Activated CD8-positive, alpha-beta memory T cell treated with anti-CD3 and anti-CD28 coated beads, Interleukin-2, amount 50 U/mL, for 24 hours (primary cell): ENCODE measurements around the gene TEX11.
"Not testable (repeated sequence)": the region's sequence is repeated elsewhere in the genome, so short reads cannot be mapped to it uniquely, and the experiment has no call there.

Experiments
- DNase-seq: peaks from one replicate; pipeline ENCODE4 v3.0.0-alpha.2; 2020; ENCODE audit errors: extremely low read depth

The TEX11 gene

GRCh38 chrX:70908541-70908940 is at the start of gene TEX11:
Gene TEX11 (minus strand): TSS chrX:70908711. CDS start chrX:70907789, 922 bp downstream.
- no peak for DNase-seq

GRCh38 chrX:70954871-70955270 is 46.4 kb upstream of the TEX11 start:
- DNase-seq = no peak

- DNase-seq = no peak
Observed at GRCh38 chrX:70924294-70924911, 15.9 kb upstream of the TEX11 start.

- DNase-seq = no peak
Observed at GRCh38 chrX:70922774-70923473, 14.4 kb upstream of the TEX11 start.

DNA sequence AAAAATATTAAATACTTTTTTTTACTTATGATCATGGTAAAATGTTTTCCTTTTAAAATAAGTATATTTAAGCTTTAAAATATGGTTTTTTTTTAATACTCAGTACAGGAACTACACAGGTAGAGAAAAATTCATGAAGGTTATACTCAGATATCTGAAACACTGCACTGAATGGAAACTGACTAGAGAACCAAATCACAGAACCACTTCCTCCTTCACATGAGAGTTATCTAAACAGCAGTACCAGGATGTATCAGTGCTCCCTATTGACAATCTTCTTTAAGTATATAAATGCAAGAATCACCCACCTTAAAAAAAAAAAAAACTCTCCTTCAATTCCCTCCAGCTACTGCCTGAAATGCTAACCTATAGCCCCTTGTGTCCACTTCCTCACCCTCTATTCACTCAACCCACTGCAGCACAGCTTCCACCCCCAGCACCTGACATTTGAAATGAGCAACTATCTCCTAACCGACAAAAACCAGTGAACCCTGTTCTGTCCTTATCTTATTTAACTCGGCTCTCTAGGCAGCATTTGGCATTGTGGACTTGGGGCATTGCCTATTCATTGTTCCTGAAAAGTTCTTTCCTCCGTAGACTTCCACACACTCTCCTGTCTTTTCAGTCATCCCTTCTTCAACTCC is 13.3 kb upstream of the TEX11 start:
- no peak for DNase-seq

DNA sequence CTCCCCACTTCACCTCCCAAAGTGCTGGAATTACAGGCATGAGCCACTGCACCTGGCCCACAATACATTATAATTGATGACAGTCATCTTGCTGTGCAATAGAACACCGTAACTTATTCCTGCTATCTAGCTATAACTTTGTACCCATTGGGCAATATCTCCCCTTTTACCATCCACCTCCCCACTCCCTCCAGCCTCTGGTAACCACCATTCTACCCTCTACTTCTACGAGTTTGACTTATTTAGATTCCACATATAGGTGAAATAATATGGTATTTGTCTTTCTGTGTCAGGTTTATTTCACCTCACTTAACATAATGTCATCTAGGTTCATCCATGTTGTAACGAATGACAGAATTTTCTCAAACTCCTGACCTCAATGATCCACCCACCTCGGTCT is 8.2 kb upstream of the TEX11 start:
- DNase-seq = no peak

DNA sequence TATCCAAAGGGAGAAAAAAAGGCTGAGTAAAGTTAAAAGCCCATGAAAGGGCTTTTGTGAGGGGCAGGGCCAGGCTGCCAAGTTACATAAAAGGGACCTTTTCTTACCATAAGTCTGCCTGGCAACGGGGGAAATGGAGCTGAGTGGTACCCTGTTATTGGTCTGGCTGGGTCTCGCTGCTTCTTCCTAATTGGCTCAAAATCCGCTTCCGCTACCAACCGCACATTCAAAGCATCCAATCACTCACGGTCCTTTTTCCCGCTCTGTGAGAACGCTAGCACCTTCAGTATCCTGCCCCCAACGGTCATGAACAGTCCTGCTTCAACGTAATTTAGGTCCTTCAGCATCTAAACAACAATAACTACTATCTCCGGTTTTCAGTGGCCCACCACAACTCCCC is 611 bp downstream of the TEX11 start:
- DNase-seq = no peak

- no peak for DNase-seq
Observed at GRCh38 chrX:70901465-70901864, 7.0 kb downstream of the TEX11 start.

- not testable (repeated sequence) for DNase-seq
Observed at GRCh38 chrX:70890441-70890840, 18.1 kb downstream of the TEX11 start.

GRCh38 chrX:70878902-70879301 is 29.6 kb downstream of the TEX11 start:
- DNase-seq = no peak

- DNase-seq = no peak
Observed at GRCh38 chrX:70852294-70852693, 56.2 kb downstream of the TEX11 start.

DNA sequence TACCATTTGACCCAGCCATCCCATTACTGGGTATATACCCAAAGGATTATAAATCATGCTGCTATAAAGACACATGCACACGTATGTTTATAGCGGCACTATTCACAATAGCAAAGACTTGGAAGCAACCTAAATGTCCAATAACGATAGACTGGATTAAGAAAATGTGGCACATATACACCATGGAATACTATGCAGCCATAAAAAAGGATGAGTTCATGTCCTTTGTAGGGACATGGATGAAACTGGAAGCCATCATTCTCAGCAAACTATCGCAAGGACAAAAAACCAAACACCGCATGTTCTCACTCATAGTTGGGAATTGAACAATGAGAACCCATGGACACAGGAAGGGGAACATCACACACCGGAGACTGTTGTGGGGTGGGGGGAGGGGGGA is 64.4 kb downstream of the TEX11 start:
- not testable (repeated sequence) for DNase-seq

DNA sequence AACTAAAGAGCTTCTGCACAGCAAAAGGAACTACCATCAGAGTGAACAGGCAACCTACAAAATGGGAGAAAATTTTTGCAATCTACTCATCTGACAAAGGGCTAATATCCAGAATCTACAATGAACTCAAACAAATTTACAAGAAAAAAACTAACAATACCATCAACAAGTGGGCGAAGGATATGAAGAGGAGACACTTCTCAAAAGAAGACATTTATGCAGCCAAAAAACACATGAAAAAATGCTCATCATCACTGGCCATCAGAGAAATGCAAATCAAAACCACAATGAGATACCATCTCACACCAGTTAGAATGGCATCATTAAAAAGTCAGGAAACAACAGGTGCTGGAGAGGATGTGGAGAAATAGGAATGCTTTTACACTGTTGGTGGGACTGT is 64.9 kb downstream of the TEX11 start:
- not testable (repeated sequence) for DNase-seq

DNA sequence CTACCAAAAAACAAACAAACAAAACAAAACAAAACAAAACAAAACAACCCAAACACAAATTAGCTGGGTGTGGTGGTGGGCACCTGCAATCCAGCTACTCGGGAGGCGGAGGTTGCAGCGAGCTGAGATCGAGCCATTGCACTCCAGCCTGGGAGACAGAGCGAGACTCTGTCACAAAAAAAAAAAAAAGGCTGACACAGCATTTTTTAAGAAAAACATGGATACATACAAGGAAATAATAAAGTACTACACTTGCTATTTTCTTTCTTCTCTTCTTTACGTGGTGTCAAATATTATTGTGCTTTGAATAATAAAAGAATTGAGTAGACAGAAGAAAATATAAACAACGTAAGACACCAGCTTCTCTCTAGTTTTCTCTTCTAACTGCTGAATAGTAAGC is 73.9 kb downstream of the TEX11 start:
- no peak for DNase-seq

- DNase-seq = no peak
Observed at GRCh38 chrX:70826715-70827114, 81.8 kb downstream of the TEX11 start.

- no peak for DNase-seq
Observed at GRCh38 chrX:70825366-70825765, 83.1 kb downstream of the TEX11 start.

DNA sequence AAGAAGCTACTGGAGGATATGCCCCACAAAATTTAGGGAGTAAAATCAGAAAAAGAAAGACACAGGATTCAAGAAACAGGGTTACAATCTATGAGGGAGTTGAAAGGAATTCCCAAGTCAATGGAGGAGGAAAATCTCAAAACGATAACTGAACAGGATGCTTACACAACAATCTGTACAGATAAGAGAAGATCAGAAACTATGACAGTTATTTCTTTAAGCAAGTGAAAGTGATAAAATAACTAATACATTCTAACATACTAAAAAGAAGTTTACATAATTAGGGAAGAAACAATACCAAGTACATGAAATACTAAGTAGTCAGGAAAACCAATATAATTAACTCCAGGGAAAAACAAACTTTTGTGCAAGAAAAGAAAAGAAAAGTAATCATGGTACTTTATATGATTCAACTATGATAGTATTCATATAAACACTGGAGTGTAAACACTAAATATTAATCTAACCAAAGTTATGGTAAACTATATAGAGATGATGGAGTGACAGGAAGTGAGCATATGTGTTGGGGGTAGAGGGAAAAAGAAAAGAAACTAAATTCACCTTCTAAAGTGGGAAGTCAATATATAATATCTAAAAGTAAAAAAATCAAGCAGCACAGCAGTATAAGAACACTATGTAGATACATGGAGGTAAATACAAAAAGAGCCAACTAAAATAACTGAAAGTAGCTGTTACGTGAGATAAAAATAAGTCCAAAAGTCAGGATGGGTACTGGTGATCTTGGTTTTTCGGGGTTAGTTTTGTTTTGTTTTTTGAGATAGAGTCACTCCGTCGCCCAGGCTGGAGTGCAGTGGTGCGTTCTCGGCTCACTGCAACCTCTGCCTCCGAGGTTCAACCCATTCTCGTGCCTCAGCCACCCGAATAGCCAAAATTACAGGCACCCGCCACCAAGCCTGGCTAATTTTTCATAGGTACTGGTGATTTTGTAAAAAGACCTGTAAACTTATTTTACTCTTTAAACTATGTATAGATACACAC is 99.3 kb downstream of the TEX11 start:
- no peak for DNase-seq

DNA sequence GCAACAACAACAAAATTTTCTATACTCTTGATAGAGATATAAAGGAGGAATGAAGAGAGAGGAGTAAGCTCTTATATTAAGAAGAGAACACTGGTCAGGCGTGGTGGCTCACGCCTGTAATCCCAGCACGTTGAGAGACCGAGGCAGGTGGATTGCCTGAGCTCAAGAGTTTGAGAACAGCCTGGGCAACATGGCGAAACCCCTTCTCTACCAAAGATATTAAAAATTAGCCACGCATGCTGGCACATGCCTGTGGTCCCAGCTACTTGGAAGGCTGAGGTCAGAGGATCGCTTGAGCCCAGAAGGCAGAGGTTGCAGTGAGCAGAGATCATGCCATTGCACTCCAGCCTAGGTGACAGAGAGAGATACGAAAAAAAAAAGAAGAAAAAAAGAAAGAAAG is 102.4 kb downstream of the TEX11 start:
- DNase-seq = no peak

- not testable (repeated sequence) for DNase-seq
Observed at GRCh38 chrX:70796742-70797141, 111.8 kb downstream of the TEX11 start.

- DNase-seq = no peak
Observed at GRCh38 chrX:70774223-70774622, 134.3 kb downstream of the TEX11 start.

GRCh38 chrX:70769659-70770227 is 138.8 kb downstream of the TEX11 start:
- DNase-seq = no peak

DNA sequence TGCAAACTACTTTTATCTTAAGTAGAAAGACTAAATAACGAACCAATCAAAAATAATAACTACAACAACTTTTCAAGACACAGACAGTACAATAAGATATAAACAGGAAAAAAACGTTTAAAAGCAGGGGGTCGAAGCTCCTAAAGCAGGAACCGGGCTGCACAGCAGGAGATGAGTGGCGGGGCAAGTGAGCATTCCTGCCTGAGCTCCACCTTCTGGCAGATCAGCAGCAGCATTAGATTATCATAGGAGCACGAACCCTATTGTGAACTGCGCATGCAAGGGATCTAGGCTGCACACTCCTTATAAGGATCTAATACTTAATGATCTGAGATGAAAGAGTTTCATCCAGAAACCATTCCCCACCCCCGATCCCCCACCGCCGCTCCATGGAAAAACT is 146.2 kb downstream of the TEX11 start:
- no peak for DNase-seq
